Measurements from ENCODE around the gene LRRC27.

- TF ChIP-seq, protein P1, sequence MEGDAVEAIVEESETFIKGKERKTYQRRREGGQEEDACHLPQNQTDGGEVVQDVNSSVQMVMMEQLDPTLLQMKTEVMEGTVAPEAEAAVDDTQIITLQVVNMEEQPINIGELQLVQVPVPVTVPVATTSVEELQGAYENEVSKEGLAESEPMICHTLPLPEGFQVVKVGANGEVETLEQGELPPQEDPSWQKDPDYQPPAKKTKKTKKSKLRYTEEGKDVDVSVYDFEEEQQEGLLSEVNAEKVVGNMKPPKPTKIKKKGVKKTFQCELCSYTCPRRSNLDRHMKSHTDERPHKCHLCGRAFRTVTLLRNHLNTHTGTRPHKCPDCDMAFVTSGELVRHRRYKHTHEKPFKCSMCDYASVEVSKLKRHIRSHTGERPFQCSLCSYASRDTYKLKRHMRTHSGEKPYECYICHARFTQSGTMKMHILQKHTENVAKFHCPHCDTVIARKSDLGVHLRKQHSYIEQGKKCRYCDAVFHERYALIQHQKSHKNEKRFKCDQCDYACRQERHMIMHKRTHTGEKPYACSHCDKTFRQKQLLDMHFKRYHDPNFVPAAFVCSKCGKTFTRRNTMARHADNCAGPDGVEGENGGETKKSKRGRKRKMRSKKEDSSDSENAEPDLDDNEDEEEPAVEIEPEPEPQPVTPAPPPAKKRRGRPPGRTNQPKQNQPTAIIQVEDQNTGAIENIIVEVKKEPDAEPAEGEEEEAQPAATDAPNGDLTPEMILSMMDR (conservative IDR thresholded peaks at IDR 0.05; ENCODE audit: low read depth, low read length), result no peak
- TF ChIP-seq FOS (IDR thresholded peaks at IDR 0.05; ENCODE audit: low read depth, low read length) (no peak), RFX5 (IDR thresholded peaks at IDR 0.05; ENCODE audit: low read depth, low read length) (no peak), POLR2A (IDR thresholded peaks at IDR 0.05; ENCODE audit: low read depth, low read length) (no peak), RAD21 (IDR thresholded peaks at IDR 0.05; ENCODE audit: low read length) (no peak), NFE2L2 (IDR thresholded peaks at IDR 0.05; ENCODE audit: low read depth, low read length) (no peak), CEBPB (IDR thresholded peaks at IDR 0.05; ENCODE audit: low read depth, low read length) (no peak), MXI1 (IDR thresholded peaks at IDR 0.05; ENCODE audit: borderline replicate concordance, low read depth, low read length) (no peak), SMC3 (IDR thresholded peaks at IDR 0.05; ENCODE audit: low read depth, low read length) (no peak)
- TF ChIP-seq, protein P2, sequence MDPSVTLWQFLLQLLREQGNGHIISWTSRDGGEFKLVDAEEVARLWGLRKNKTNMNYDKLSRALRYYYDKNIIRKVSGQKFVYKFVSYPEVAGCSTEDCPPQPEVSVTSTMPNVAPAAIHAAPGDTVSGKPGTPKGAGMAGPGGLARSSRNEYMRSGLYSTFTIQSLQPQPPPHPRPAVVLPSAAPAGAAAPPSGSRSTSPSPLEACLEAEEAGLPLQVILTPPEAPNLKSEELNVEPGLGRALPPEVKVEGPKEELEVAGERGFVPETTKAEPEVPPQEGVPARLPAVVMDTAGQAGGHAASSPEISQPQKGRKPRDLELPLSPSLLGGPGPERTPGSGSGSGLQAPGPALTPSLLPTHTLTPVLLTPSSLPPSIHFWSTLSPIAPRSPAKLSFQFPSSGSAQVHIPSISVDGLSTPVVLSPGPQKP (IDR thresholded peaks at IDR 0.05; ENCODE audit: borderline replicate concordance, low read depth, low read length), result no peak
These were observed 70.8 kb downstream of the LRRC27 start for GRCh38 chr10:132402781-132403241.
